IMR-90 (cell line): Measurements from ENCODE around the gene FAM20C. TPM values are rescaled to one million over a fixed set of nuclear protein-coding genes. Genes with fewer than 3 reads are reported as not detected.

Experiments
- ATAC-seq: fragments of 200-7000 bp; cut with Tn5 transposase; 2 replicates; pipeline ENCODE4 v1.9.1; 2020; ENCODE audit warnings: low read depth, mild to moderate bottlenecking, moderate library complexity
- BruUV-seq: library from RNA; stranded (reverse); fragments of 400-500 nt; replicated peaks from 2 replicates; lab custom pipeline; 2021; lab: Mats Ljungman, UMichigan
- CTCF ChIA-PET: fragments of 300-600 bp; formaldehyde crosslinking; extraction: SDS; loops from one replicate; lab custom pipeline; 2021; ENCODE audit warnings: antibody characterized with exemption; lab: Yijun Ruan, JAX
- POLR2A ChIA-PET: fragments of 300-600 bp; sonication (Branson Sonifier 250); formaldehyde crosslinking; loops from one replicate; lab custom pipeline; 2022; ENCODE audit warnings: antibody characterized with exemption; ENCODE audit not compliant: unreplicated experiment; lab: Charles Lee
- DNase-seq: peaks from one replicate; pipeline ENCODE4 v3.0.0; 2013
- H2AFZ ChIP-seq: replicated peaks from 2 replicates; pipeline ENCODE3; 2013; ENCODE audit warnings: low read length, mild to moderate bottlenecking; ENCODE audit not compliant: poor library complexity
- H2AK5ac ChIP-seq: 2 replicates; pipeline ENCODE4 v1.6.1; 2013; ENCODE audit warnings: low read depth, low read length, inconsistent platforms
- H2AK9ac ChIP-seq: replicated peaks from 2 replicates; pipeline ENCODE3; 2013; ENCODE audit warnings: mild to moderate bottlenecking, low read depth, low read length, moderate library complexity; ENCODE audit not compliant: poor library complexity
- H2BK120ac ChIP-seq: 2 replicates; pipeline ENCODE4 v1.6.1; 2013; ENCODE audit warnings: low read depth, low read length, inconsistent platforms
- H2BK15ac ChIP-seq: 3 replicates; pipeline ENCODE4 v1.6.1; 2013; ENCODE audit warnings: low read depth, low read length, inconsistent platforms
- H2BK20ac ChIP-seq: 2 replicates; pipeline ENCODE4 v1.6.1; 2013; ENCODE audit warnings: low read depth, mild to moderate bottlenecking, inconsistent platforms, low read length, moderate library complexity
- H2BK5ac ChIP-seq: 2 replicates; pipeline ENCODE4 v1.6.1; 2013; ENCODE audit warnings: mild to moderate bottlenecking, low read depth, low read length, inconsistent platforms; ENCODE audit not compliant: poor library complexity, severe bottlenecking
- H3K14ac ChIP-seq: replicated peaks from 2 replicates; pipeline ENCODE4 v1.6.1; 2013; ENCODE audit warnings: low read depth, low read length, inconsistent platforms
- H3K18ac ChIP-seq: 2 replicates; pipeline ENCODE4 v1.6.1; 2013; ENCODE audit warnings: low read depth, low read length, control low read depth
- H3K23ac ChIP-seq: 2 replicates; pipeline ENCODE4 v1.6.1; 2013; ENCODE audit warnings: low read depth, low read length, inconsistent platforms
- H3K27ac ChIP-seq: 2 replicates; pipeline ENCODE4 v1.5.1; 2013; ENCODE audit warnings: mild to moderate bottlenecking, control low read depth, low read length; ENCODE audit not compliant: insufficient read depth
- H3K27me3 ChIP-seq: 2 replicates; pipeline ENCODE4 v1.6.1; 2013; ENCODE audit warnings: low read length; ENCODE audit not compliant: control insufficient read depth, insufficient read depth
- H3K36me3 ChIP-seq: 2 replicates; pipeline ENCODE4 v1.6.1; 2013; ENCODE audit warnings: low read length, mixed read lengths; ENCODE audit not compliant: control insufficient read depth, insufficient read depth
- H3K4ac ChIP-seq: 2 replicates; pipeline ENCODE4 v1.6.1; 2013; ENCODE audit warnings: low read depth, low read length, inconsistent platforms
- H3K4me1 ChIP-seq: 2 replicates; pipeline ENCODE4 v1.6.1; 2013; ENCODE audit warnings: low read length, mixed read lengths; ENCODE audit not compliant: control insufficient read depth, insufficient read depth
- H3K4me2 ChIP-seq: 2 replicates; pipeline ENCODE4 v1.6.1; 2013; ENCODE audit warnings: low read depth, mild to moderate bottlenecking, control low read depth, low read length, moderate library complexity
- H3K4me3 ChIP-seq: 2 replicates; pipeline ENCODE4 v1.5.1; 2013; ENCODE audit warnings: low read depth, mild to moderate bottlenecking, control low read depth, low read length, moderate library complexity; ENCODE audit not compliant: insufficient read depth
- H3K56ac ChIP-seq: 2 replicates; pipeline ENCODE4 v1.6.1; 2013; ENCODE audit warnings: low read length, inconsistent platforms; ENCODE audit not compliant: insufficient read depth; ENCODE audit errors: extremely low read depth
- H3K79me1 ChIP-seq, 2 experiments: 2 replicates each; pipeline ENCODE4 v1.6.1; 2013; ENCODE audit warnings: low read length in 2 of 2, inconsistent platforms in 1 of 2, low read depth in 1 of 2
- H3K9ac ChIP-seq: 2 replicates; pipeline ENCODE4 v1.6.1; 2013; ENCODE audit warnings: low read depth, low read length, control low read depth
- H3K9me1 ChIP-seq: 2 replicates; pipeline ENCODE4 v1.6.1; 2013; ENCODE audit warnings: low read length, inconsistent platforms; ENCODE audit not compliant: insufficient read depth
- H3K9me3 ChIP-seq: 2 replicates; pipeline ENCODE4 v1.6.1; 2013; ENCODE audit warnings: low read length; ENCODE audit not compliant: control insufficient read depth, insufficient read depth
- H4K20me1 ChIP-seq: 2 replicates; pipeline ENCODE4 v1.6.1; 2013; ENCODE audit warnings: low read length, inconsistent platforms; ENCODE audit not compliant: insufficient read depth
- H4K5ac ChIP-seq: 2 replicates; pipeline ENCODE4 v1.6.1; 2013; ENCODE audit warnings: mild to moderate bottlenecking, low read depth, low read length, control low read depth
- H4K8ac ChIP-seq, 2 experiments: 2 replicates each; pipeline ENCODE4 v1.6.1; 2013; ENCODE audit warnings: low read depth in 2 of 2, low read length in 2 of 2, control low read depth in 1 of 2, inconsistent platforms in 1 of 2
- H4K91ac ChIP-seq: 2 replicates; pipeline ENCODE4 v1.6.1; 2013; ENCODE audit warnings: low read depth, low read length, inconsistent platforms; ENCODE audit not compliant: insufficient read depth
- CEBPB ChIP-seq: IDR thresholded peaks from 2 replicates; pipeline ENCODE4 v1.6.1; 2012; ENCODE audit warnings: low read depth, low read length, improper control_type of control experiment
- CHD1 ChIP-seq: IDR thresholded peaks from 2 replicates; pipeline ENCODE4 v1.6.1; 2012; ENCODE audit warnings: low read depth, low read length, improper control_type of control experiment
- CTCF ChIP-seq: conservative IDR thresholded peaks from 2 replicates; pipeline ENCODE4 v1.5.1; 2012; ENCODE audit warnings: mild to moderate bottlenecking, low read depth, low read length, improper control_type of control experiment
- ELK1 ChIP-seq: fragments of 150-350 bp; IDR thresholded peaks from 2 replicates; pipeline ENCODE4 v1.6.1; 2016; ENCODE audit warnings: low read depth, mild to moderate bottlenecking, low read length, moderate library complexity, borderline replicate concordance
- MAZ ChIP-seq: IDR thresholded peaks from 2 replicates; pipeline ENCODE4 v1.6.1; 2012; ENCODE audit warnings: low read depth, mild to moderate bottlenecking, low read length, improper control_type of control experiment, moderate library complexity, borderline replicate concordance
- MXI1 ChIP-seq: IDR thresholded peaks from 2 replicates; pipeline ENCODE4 v1.6.1; 2012; ENCODE audit warnings: low read depth, mild to moderate bottlenecking, low read length, moderate library complexity, borderline replicate concordance
- NFE2L2 ChIP-seq: fragments of 150-350 bp; IDR thresholded peaks from 2 replicates; pipeline ENCODE4 v1.6.1; 2016; ENCODE audit warnings: low read depth, mild to moderate bottlenecking, low read length
- POLR2A ChIP-seq: IDR thresholded peaks from 2 replicates; pipeline ENCODE4 v1.6.1; 2012; ENCODE audit warnings: mild to moderate bottlenecking, low read depth, low read length
- RAD21 ChIP-seq: IDR thresholded peaks from 2 replicates; pipeline ENCODE4 v1.6.1; 2012; ENCODE audit warnings: low read length, improper control_type of control experiment
- RFX5 ChIP-seq: IDR thresholded peaks from 2 replicates; pipeline ENCODE4 v1.8.0; 2012; ENCODE audit warnings: low read depth, mild to moderate bottlenecking, low read length, moderate library complexity
- USF2 ChIP-seq: fragments of 150-350 bp; IDR thresholded peaks from 2 replicates; pipeline ENCODE4 v1.6.1; 2017; ENCODE audit warnings: mild to moderate bottlenecking, antibody characterized with exemption, low read length, low read depth
- WGBS, 2 experiments: methylation state at CpG; one replicate each; pipeline versions ENCODE4 v1.1.5 to v1.1.7; 2013; ENCODE audit warnings: missing lambda C conversion rate in 2 of 2; ENCODE audit not compliant: insufficient read length in 1 of 2; ENCODE audit errors: extremely low coverage in 2 of 2; 5-methylcytosine and 5-hydroxymethylcytosine counted together
- dilution Hi-C: fragments of 300-500 bp; cut with HindIII; formaldehyde crosslinking; loops from one replicate; pipeline ENCODE4 v1.14.3; 2018; ENCODE audit warnings: low sequenced_read_pairs; ENCODE audit not compliant: unreplicated experiment
- in situ Hi-C: fragments of 300-500 bp; cut with MboI; formaldehyde crosslinking; loops from 3 replicates; pipeline ENCODE4 v1.14.3; 2019; ENCODE audit warnings: low sequenced_read_pairs, inconsistent platforms, mixed read lengths
- intact Hi-C: fragments of 100-400 bp; cut with micrococcal nuclease; formaldehyde crosslinking; loops from 2 replicates; pipeline ENCODE4 v1.10.0; 2022
- polyA plus RNA-seq, 3 experiments: library from polyadenylated mRNA; depleted of rRNA; stranded (reverse); fragments of >200 nt; gene quantifications; 2 replicates each; pipeline ENCODE4 v1.2.3, GENCODE V29; 2012; ENCODE audit warnings: low replicate concordance in 1 of 3
- total RNA-seq: library from RNA; depleted of rRNA; stranded (reverse); fragments of >200 nt; gene quantifications from 2 replicates; pipeline ENCODE4 v1.2.3, GENCODE V29; 2012

Gene FAM20C
- total and polyA plus RNA-seq, 2 of the 4 experiments (the other 2 are of a cell fraction), result 7.7 to 36.6 TPM

- Histone ChIP-seq H3K79me1 (no peaks in the 10 kb centered on the region), H4K91ac (no peak overlapping the region), H3K14ac (no peak overlapping the region), H3K27ac (no peak overlapping the region), H3K23ac (no peak overlapping the region), H2AFZ (peak overlapping the region; percentile 18), H2AK5ac (no peak overlapping the region), H3K36me3 (no peaks in the 10 kb centered on the region), H3K27me3 (peaks cover 1% of the 10 kb centered on the region), H3K4me2 (no peak overlapping the region), H3K9me3 (no peaks in the 10 kb centered on the region), H3K9me1 (no peaks in the 10 kb centered on the region), H4K20me1 (no peaks in the 10 kb centered on the region), H3K4me1 (peaks cover 2% of the 10 kb centered on the region; the same call in 1 of the 2 replicates), H2BK120ac (no peak overlapping the region), H3K9ac (no peak overlapping the region), H2BK15ac (no peak overlapping the region), H3K4me3 (no peak overlapping the region), H4K8ac (no peak overlapping the region), H3K18ac (no peak overlapping the region), H2AK9ac (peak overlapping the region; percentile 73), H2BK5ac (no peak overlapping the region), H3K4ac (peak overlapping the region; percentile 5; the same call in 1 of the 2 replicates), H3K56ac (no peak overlapping the region), H4K5ac (no peak overlapping the region), H2BK20ac (no peak overlapping the region)
- no peak for DNase-seq
- intact Hi-C loops, result no loop called here
- WGBS, 2 experiments, result 80% methylated on average over 8 of the region's 27 CpGs; no CpG with 5 or more reads in 1 of the 2 experiments
- TF ChIP-seq RFX5 (no peak), MAZ (no peak), ELK1 (no peak), USF2 (no peak), MXI1 (no peak), RAD21 (no peak), CHD1 (no peak), NFE2L2 (no peak), CTCF (no peak), CEBPB (no peak), POLR2A (no peak)
- peak; percentile 40 for ATAC-seq
- in situ Hi-C loops, result no loop called here
- ChIA-PET CTCF (interaction anchor here (0.6 kb wide), 1 partner anchor 73 kb away, joined by 3 read pairs; no protein-coding TSS in a partner anchor), POLR2A (no interaction called here)
- no TSS peak for BruUV-seq
- dilution Hi-C loops, result no loop called here
Measured at GRCh38 chr7:184294-185264, 7.8 kb upstream of the FAM20C start.
